Neuronal stem cell (in vitro differentiated cells): Measurements from ENCODE around the gene RNF138.

Experiments used
- DNase-seq: peaks from one replicate; pipeline ENCODE4 v3.0.0-alpha.2; 2013; ENCODE audit warnings: low spot score
- H2AFZ ChIP-seq: one replicate; pipeline ENCODE4 v1.6.1; 2013; ENCODE audit warnings: mild to moderate bottlenecking, low read length, inconsistent platforms
- H2AK5ac ChIP-seq: 2 replicates; pipeline ENCODE4 v1.6.1; 2013; ENCODE audit warnings: low read depth, mild to moderate bottlenecking, inconsistent platforms, low read length, moderate library complexity, mixed read lengths
- H2BK120ac ChIP-seq: 2 replicates; pipeline ENCODE4 v1.6.1; 2013; ENCODE audit warnings: low read depth, mild to moderate bottlenecking, inconsistent platforms, low read length, moderate library complexity, mixed read lengths
- H2BK12ac ChIP-seq: one replicate; pipeline ENCODE4 v1.6.1; 2013; ENCODE audit warnings: low read length, inconsistent platforms
- H2BK15ac ChIP-seq: 2 replicates; pipeline ENCODE4 v1.6.1; 2013; ENCODE audit warnings: mild to moderate bottlenecking, low read length, inconsistent platforms, mixed read lengths
- H2BK5ac ChIP-seq: one replicate; pipeline ENCODE4 v1.6.1; 2013; ENCODE audit warnings: inconsistent platforms, mild to moderate bottlenecking, low read length, moderate library complexity
- H3K14ac ChIP-seq: one replicate; pipeline ENCODE4 v1.6.1; 2013; ENCODE audit warnings: low read length, inconsistent platforms
- H3K18ac ChIP-seq: 2 replicates; pipeline ENCODE4 v1.6.1; 2013; ENCODE audit warnings: low read length, inconsistent platforms
- H3K23ac ChIP-seq: 2 replicates; pipeline ENCODE4 v1.6.1; 2013; ENCODE audit warnings: low read depth, mild to moderate bottlenecking, mixed read lengths, low read length, inconsistent platforms; ENCODE audit not compliant: poor library complexity
- H3K27ac ChIP-seq: replicated peaks from 3 replicates; pipeline ENCODE4 v1.5.1; 2013; ENCODE audit warnings: low read length, inconsistent platforms
- H3K27me3 ChIP-seq, 3 experiments: 2 replicates each; pipeline ENCODE4 v1.6.1; 2013; ENCODE audit warnings: low read length in 3 of 3, mild to moderate bottlenecking in 2 of 3, inconsistent platforms in 1 of 3, low read depth in 1 of 3, mixed read lengths in 1 of 3, moderate library complexity in 1 of 3; ENCODE audit not compliant: control insufficient read depth in 3 of 3, insufficient read depth in 3 of 3
- H3K36me3 ChIP-seq, 2 donors: replicated peaks in 1 of 2; 2 replicates each; pipeline ENCODE4 v1.6.1; 2013; ENCODE audit warnings: low read length in 2 of 2; ENCODE audit not compliant: control insufficient read depth in 2 of 2, insufficient read depth in 2 of 2
- H3K4ac ChIP-seq: 2 replicates; pipeline ENCODE4 v1.6.1; 2013; ENCODE audit warnings: inconsistent platforms, mild to moderate bottlenecking, low read length, moderate library complexity
- H3K4me1 ChIP-seq, 2 donors: 1 replicate in 1 of 2; 2 replicates in 1 of 2; pipeline ENCODE4 v1.6.1; 2013; ENCODE audit warnings: low read length in 2 of 2, low read depth in 1 of 2; ENCODE audit not compliant: control insufficient read depth in 2 of 2, insufficient read depth in 1 of 2
- H3K4me2 ChIP-seq: one replicate; pipeline ENCODE4 v1.6.1; 2013; ENCODE audit warnings: mild to moderate bottlenecking, low read length, inconsistent platforms; ENCODE audit not compliant: insufficient read depth, poor library complexity, severe bottlenecking
- H3K4me3 ChIP-seq, 2 donors: 2 replicates each; pipeline ENCODE4 v1.5.1; 2013; ENCODE audit warnings: low read length in 2 of 2, mild to moderate bottlenecking in 2 of 2, inconsistent platforms in 1 of 2, moderate library complexity in 1 of 2
- H3K79me1 ChIP-seq: one replicate; pipeline ENCODE4 v1.6.1; 2013; ENCODE audit warnings: low read depth, mild to moderate bottlenecking, inconsistent platforms, low read length, moderate library complexity
- H3K9ac ChIP-seq: one replicate; pipeline ENCODE4 v1.6.1; 2013; ENCODE audit warnings: mild to moderate bottlenecking, low read depth, low read length, inconsistent platforms; ENCODE audit not compliant: poor library complexity
- H3K9me3 ChIP-seq, 2 donors: replicated peaks in 1 of 2; 2 replicates each; pipeline versions ENCODE3 to v1.6.1; 2013; ENCODE audit warnings: low read length in 2 of 2, mild to moderate bottlenecking in 2 of 2, inconsistent platforms in 1 of 2, low read depth in 1 of 2, mixed read lengths in 1 of 2, moderate library complexity in 1 of 2; ENCODE audit not compliant: control insufficient read depth in 2 of 2, insufficient read depth in 1 of 2
- H4K8ac ChIP-seq: one replicate; pipeline ENCODE4 v1.6.1; 2013; ENCODE audit warnings: low read depth, mild to moderate bottlenecking, inconsistent platforms, low read length, moderate library complexity
- H4K91ac ChIP-seq: one replicate; pipeline ENCODE4 v1.6.1; 2013; ENCODE audit warnings: low read length, low read depth, mild to moderate bottlenecking, inconsistent platforms; ENCODE audit not compliant: poor library complexity
- WGBS, 2 donors: extraction: QIAGEN DNeasy Blood & Tissue Kit; methylation state at CpG; one replicate each; pipeline ENCODE4 v1.1.7; 2013; ENCODE audit warnings: missing lambda C conversion rate in 2 of 2, mixed read lengths in 1 of 2; ENCODE audit not compliant: insufficient read length in 2 of 2, insufficient replicate concordance in 1 of 2; ENCODE audit errors: extremely low coverage in 2 of 2; 5-methylcytosine and 5-hydroxymethylcytosine counted together

Gene RNF138

DNA sequence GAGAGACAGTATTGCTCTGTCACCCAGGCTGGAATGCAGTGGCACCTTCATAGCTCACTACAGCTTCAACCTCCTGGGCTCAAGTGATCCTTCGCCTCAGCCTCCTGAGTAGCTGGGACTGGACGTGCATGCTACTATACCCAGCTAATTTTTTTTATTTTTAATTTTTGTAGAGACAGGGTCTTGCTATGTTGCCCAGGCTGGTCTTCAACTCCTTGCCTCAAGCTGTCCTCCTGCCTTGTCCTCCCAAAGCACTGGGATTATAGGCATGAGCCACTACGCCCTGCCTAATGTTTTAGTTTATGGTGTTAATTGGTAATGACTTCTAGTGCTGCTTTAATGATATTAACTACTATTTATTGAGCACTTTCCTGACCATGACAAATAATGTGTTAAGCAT is 18.3 kb downstream of the RNF138 start:
- Histone ChIP-seq H3K36me3 (peaks cover 2 to 87% of the 10 kb centered on the region in 2 donors), H2BK120ac (no peak overlapping the region), H2BK5ac (no peak overlapping the region), H2AK5ac (no peak overlapping the region), H3K27me3 (no peaks in the 10 kb centered on the region), H2AFZ (no peak overlapping the region), H4K91ac (no peak overlapping the region), H3K9ac (no peak overlapping the region), H4K8ac (no peak overlapping the region), H3K4me2 (no peak overlapping the region), H3K23ac (no peak overlapping the region), H3K14ac (no peak overlapping the region), H3K4me1 (no peaks in the 10 kb centered on the region), H2BK15ac (no peak overlapping the region), H3K4me3 (no peak overlapping the region), H3K79me1 (no peaks in the 10 kb centered on the region), H3K4ac (no peak overlapping the region), H3K9me3 (peaks cover 0 to 4% of the 10 kb centered on the region in 2 donors), H3K27ac (no peak overlapping the region), H3K18ac (no peak overlapping the region), H2BK12ac (no peak overlapping the region)
- no CpG with 5 or more reads among the region's 3 CpGs for WGBS, 2 donors
- no peak for DNase-seq

DNA sequence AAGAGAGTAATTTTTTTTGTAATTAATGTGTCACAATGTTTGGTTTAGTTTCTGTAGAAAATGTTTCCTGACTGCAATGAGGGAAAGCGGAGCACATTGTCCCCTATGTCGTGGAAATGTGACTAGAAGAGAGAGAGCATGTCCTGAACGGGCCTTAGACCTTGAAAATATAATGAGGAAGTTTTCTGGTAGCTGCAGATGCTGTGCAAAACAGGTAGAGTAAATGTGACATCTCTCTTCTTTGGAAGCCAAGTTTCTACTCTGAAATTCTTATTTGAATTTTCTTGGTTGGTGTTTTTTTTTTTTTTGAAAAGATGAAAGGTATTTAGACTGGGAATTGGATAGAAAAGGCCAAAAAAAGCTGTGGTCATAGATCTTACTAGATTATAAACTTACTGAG is 20.0 kb downstream of the RNF138 start:
- no CpG with 5 or more reads among the region's 3 CpGs for WGBS, 2 donors
- H2AFZ ChIP-seq = no peak overlapping the region

DNA sequence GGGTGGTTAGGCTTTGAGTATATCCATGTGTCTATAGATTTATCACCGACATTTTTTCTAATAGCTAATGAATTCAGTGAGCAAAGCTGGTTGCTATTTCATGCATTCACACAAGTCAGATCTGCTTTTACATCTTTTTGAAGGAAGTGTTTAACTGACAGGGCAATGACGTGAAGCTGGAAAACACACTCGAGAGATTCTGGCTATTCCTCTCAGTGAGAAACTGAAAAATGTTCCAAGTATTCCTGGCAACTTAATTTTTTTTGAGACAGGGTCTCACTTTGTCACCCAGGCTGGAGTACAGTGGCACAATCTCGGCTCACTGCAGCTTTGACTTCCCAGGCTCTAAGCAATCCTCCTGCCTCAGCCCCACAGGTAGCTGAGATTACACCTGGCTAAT is 21.2 kb downstream of the RNF138 start:
- Histone ChIP-seq H3K4ac (no peak overlapping the region), H3K27me3 (no peaks in the 10 kb centered on the region), H3K18ac (no peak overlapping the region), H4K91ac (no peak overlapping the region), H2BK15ac (no peak overlapping the region), H2BK5ac (no peak overlapping the region), H3K4me1 (no peaks in the 10 kb centered on the region), H2BK12ac (no peak overlapping the region), H3K9ac (no peak overlapping the region), H3K23ac (no peak overlapping the region), H3K4me2 (no peak overlapping the region), H4K8ac (no peak overlapping the region), H3K79me1 (peaks cover 4% of the 10 kb centered on the region), H3K36me3 (peaks cover 7 to 97% of the 10 kb centered on the region in 2 donors), H3K9me3 (peaks cover 0 to 3% of the 10 kb centered on the region in 2 donors), H2AFZ (no peak overlapping the region), H3K4me3 (no peak overlapping the region), H3K27ac (no peak overlapping the region), H2AK5ac (no peak overlapping the region), H3K14ac (no peak overlapping the region), H2BK120ac (no peak overlapping the region)
- DNase-seq = no peak
- WGBS, 2 donors = no CpG with 5 or more reads among the region's 4 CpGs

More for the DNA sequence above, 20.0 kb downstream of the RNF138 start:
- Histone ChIP-seq H3K4me3 (no peak overlapping the region), H3K4me2 (no peak overlapping the region), H3K23ac (no peak overlapping the region), H3K4ac (no peak overlapping the region), H3K14ac (no peak overlapping the region), H3K4me1 (no peaks in the 10 kb centered on the region), H3K36me3 (peaks cover 7 to 89% of the 10 kb centered on the region in 2 donors), H3K79me1 (peaks cover 4% of the 10 kb centered on the region), H3K18ac (no peak overlapping the region), H2BK12ac (no peak overlapping the region), H2AK5ac (no peak overlapping the region), H3K9me3 (peaks cover 0 to 3% of the 10 kb centered on the region in 2 donors), H4K8ac (no peak overlapping the region), H2BK15ac (no peak overlapping the region), H3K27ac (no peak overlapping the region), H2BK5ac (no peak overlapping the region), H2BK120ac (no peak overlapping the region), H4K91ac (no peak overlapping the region), H3K9ac (no peak overlapping the region), H3K27me3 (no peaks in the 10 kb centered on the region)
- DNase-seq = no peak

DNA sequence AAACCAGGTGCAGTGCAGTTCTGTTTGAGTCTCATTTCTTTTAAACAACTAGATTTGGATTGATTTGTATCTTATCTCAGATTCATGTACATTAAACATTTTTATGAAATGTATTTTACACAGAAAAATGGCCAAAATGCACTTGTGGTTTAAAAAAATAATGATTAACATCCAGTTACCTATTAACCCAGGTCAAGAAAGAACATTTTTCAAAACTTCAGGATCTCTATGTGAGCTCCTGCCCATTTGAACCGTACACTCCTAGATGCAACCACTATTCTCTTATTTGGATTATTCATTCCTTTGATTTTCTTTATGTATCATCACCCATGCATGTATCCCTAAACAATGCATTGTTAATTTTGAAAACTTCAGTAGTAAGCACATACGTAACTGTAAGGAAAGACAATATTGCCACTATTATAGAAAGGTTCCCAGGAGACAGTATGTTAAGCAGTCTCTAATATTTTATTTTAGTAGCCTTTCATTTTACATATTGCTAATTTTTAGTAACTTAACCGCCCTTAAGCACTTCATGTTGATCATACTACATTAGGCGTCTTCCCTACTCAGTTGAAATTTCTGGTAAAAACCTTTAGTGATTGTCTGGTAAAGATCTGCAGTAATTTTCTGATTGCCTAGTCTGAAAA is 22.7 kb downstream of the RNF138 start:
- no peak overlapping the region for H4K8ac ChIP-seq
- H2BK12ac ChIP-seq = no peak overlapping the region
- no peak overlapping the region for H2BK5ac ChIP-seq
- H3K23ac ChIP-seq = no peak overlapping the region
- peaks cover 7 to 95% of the 10 kb centered on the region in 2 donors for H3K36me3 ChIP-seq
- no peaks in the 10 kb centered on the region for H3K4me1 ChIP-seq
- H3K9ac ChIP-seq = no peak overlapping the region
- no peak overlapping the region for H2AFZ ChIP-seq
- no peak overlapping the region for H3K4ac ChIP-seq
- H3K4me2 ChIP-seq = no peak overlapping the region
- no CpG with 5 or more reads among the region's 4 CpGs for WGBS, 2 donors
- H3K79me1 ChIP-seq = peaks cover 4% of the 10 kb centered on the region
- peaks cover 0 to 3% of the 10 kb centered on the region in 2 donors for H3K9me3 ChIP-seq
- H2AK5ac ChIP-seq = no peak overlapping the region
- H3K27me3 ChIP-seq = no peaks in the 10 kb centered on the region
- no peak for DNase-seq
- H4K91ac ChIP-seq = no peak overlapping the region
- no peak overlapping the region for H2BK15ac ChIP-seq
- no peak overlapping the region for H2BK120ac ChIP-seq
- no peak overlapping the region for H3K14ac ChIP-seq
- no peak overlapping the region for H3K4me3 ChIP-seq
- H3K18ac ChIP-seq = no peak overlapping the region
- H3K27ac ChIP-seq = no peak overlapping the region
